Panc1 (cell line): ENCODE measurements around the gene DUSP9.

Source experiments
- POLR2AphosphoS5 ChIP-seq: IDR thresholded peaks from 2 replicates; pipeline ENCODE4 v1.6.1; 2012; ENCODE audit warnings: mild to moderate bottlenecking, low read depth, low read length, moderate library complexity
- SIN3A ChIP-seq: IDR thresholded peaks from 2 replicates; pipeline ENCODE4 v1.6.1; 2012; ENCODE audit warnings: low read depth, mild to moderate bottlenecking, low read length, moderate library complexity, borderline replicate concordance; ENCODE audit not compliant: insufficient read depth
- TCF7L2 ChIP-seq: IDR thresholded peaks from 2 replicates; pipeline ENCODE4 v1.6.1; 2011; ENCODE audit warnings: mild to moderate bottlenecking, low read depth, low read length, inconsistent platforms
- TF ChIP-seq, protein P1 (sequence below): fragments of 450-650 bp; IDR thresholded peaks from 2 replicates; pipeline ENCODE4 v1.5.1; 2017; ENCODE audit warnings: mild to moderate bottlenecking

DNA sequence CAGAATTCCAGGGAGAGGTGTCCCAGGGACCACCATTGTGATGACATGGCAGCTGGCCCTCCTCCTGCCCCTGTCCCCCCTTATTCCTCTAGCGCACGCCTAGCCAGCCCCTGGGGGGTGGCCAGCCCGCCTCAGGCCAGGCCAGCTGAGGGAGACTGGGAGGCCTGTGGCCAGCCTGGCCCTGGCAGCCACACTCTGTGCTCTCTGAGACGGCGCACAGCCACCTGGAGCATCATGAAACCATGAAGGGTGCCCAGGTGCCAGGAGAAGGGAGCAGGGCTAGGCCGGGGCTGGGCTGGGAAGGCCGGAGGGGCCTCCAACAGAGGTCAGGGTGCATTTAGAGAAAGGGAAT is 14.4 kb upstream of the DUSP9 start:
- TF ChIP-seq, protein P1, sequence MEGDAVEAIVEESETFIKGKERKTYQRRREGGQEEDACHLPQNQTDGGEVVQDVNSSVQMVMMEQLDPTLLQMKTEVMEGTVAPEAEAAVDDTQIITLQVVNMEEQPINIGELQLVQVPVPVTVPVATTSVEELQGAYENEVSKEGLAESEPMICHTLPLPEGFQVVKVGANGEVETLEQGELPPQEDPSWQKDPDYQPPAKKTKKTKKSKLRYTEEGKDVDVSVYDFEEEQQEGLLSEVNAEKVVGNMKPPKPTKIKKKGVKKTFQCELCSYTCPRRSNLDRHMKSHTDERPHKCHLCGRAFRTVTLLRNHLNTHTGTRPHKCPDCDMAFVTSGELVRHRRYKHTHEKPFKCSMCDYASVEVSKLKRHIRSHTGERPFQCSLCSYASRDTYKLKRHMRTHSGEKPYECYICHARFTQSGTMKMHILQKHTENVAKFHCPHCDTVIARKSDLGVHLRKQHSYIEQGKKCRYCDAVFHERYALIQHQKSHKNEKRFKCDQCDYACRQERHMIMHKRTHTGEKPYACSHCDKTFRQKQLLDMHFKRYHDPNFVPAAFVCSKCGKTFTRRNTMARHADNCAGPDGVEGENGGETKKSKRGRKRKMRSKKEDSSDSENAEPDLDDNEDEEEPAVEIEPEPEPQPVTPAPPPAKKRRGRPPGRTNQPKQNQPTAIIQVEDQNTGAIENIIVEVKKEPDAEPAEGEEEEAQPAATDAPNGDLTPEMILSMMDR, result no peak
- no peak for TF ChIP-seq POLR2AphosphoS5
- TF ChIP-seq SIN3A, result no peak
- TF ChIP-seq TCF7L2, result no peak
